ENCODE data around the gene SDC4.

The SDC4 gene

GRCh38 chr20:45347936-45348778 lies at the start of gene SDC4:
Gene SDC4 (minus strand): TSS chr20:45348424. CDS start chr20:45348384, 40 bp downstream.
- peak in 1 of 2 donors; percentile 33 for DNase-seq (ENCODE audit: low read depth in 2 of 2, low spot score in 1 of 2)

- no peak for DNase-seq (ENCODE audit: low read depth in 2 of 2, low spot score in 1 of 2)
These were observed 46.8 kb upstream of the SDC4 start for GRCh38 chr20:45395114-45395415.

GRCh38 chr20:45394221-45395113 lies 46.2 kb upstream of the SDC4 start:
- no peak for DNase-seq (ENCODE audit: low read depth in 2 of 2, low spot score in 1 of 2)

- DNase-seq (ENCODE audit: low read depth in 2 of 2, low spot score in 1 of 2) = no peak
These were observed 44.5 kb upstream of the SDC4 start for GRCh38 chr20:45392733-45393132.

GRCh38 chr20:45391559-45391958 lies 43.3 kb upstream of the SDC4 start:
- no peak for DNase-seq (ENCODE audit: low read depth in 2 of 2, low spot score in 1 of 2)

- DNase-seq (ENCODE audit: low read depth in 2 of 2, low spot score in 1 of 2) = no peak
These were observed 42.7 kb upstream of the SDC4 start for GRCh38 chr20:45390931-45391330.

GRCh38 chr20:45387274-45387673 lies 39.0 kb upstream of the SDC4 start:
- DNase-seq (ENCODE audit: low read depth in 2 of 2, low spot score in 1 of 2) = no peak

GRCh38 chr20:45378191-45378590 lies 30.0 kb upstream of the SDC4 start, which contains the start of gene TP53TG5:
Gene TP53TG5 (minus strand): TSS chr20:45378325. CDS start chr20:45378236, 89 bp downstream.
- no peak for DNase-seq (ENCODE audit: low read depth in 2 of 2, low spot score in 1 of 2)

- no peak for DNase-seq (ENCODE audit: low read depth in 2 of 2, low spot score in 1 of 2)
These were observed 29.0 kb upstream of the SDC4 start for GRCh38 chr20:45377269-45377668.

- DNase-seq (ENCODE audit: low read depth in 2 of 2, low spot score in 1 of 2) = no peak
These were observed 26.7 kb upstream of the SDC4 start for GRCh38 chr20:45374966-45375365.

- DNase-seq (ENCODE audit: low read depth in 2 of 2, low spot score in 1 of 2) = no peak
These were observed 25.9 kb upstream of the SDC4 start for GRCh38 chr20:45374101-45374467.

GRCh38 chr20:45373353-45374100 lies 25.3 kb upstream of the SDC4 start:
- DNase-seq (ENCODE audit: low read depth in 2 of 2, low spot score in 1 of 2) = peak; percentile 69 to 81

- no peak for DNase-seq (ENCODE audit: low read depth in 2 of 2, low spot score in 1 of 2)
These were observed 24.6 kb upstream of the SDC4 start for GRCh38 chr20:45372646-45373352.

GRCh38 chr20:45372241-45372640 lies 24.0 kb upstream of the SDC4 start:
- no peak for DNase-seq (ENCODE audit: low read depth in 2 of 2, low spot score in 1 of 2)

- no peak for DNase-seq (ENCODE audit: low read depth in 2 of 2, low spot score in 1 of 2)
These were observed 22.4 kb upstream of the SDC4 start for GRCh38 chr20:45370571-45371160.

- DNase-seq (ENCODE audit: low read depth in 2 of 2, low spot score in 1 of 2) = no peak
These were observed 20.2 kb upstream of the SDC4 start for GRCh38 chr20:45368221-45368980.

GRCh38 chr20:45367126-45367525 lies 18.9 kb upstream of the SDC4 start:
- DNase-seq (ENCODE audit: low read depth in 2 of 2, low spot score in 1 of 2) = no peak

- no peak for DNase-seq (ENCODE audit: low read depth in 2 of 2, low spot score in 1 of 2)
These were observed 18.4 kb upstream of the SDC4 start for GRCh38 chr20:45366631-45367030.

GRCh38 chr20:45366192-45366591 lies 18.0 kb upstream of the SDC4 start:
- no peak for DNase-seq (ENCODE audit: low read depth in 2 of 2, low spot score in 1 of 2)

Data from stimulated activated CD8-positive, alpha-beta memory T cell treated with anti-CD3 and anti-CD28 coated beads, Interleukin-4, amount 100 ng/mL, for 1 hour (primary cell).